Testis (tissue), 3 donors: ENCODE data around the gene NEK4. TPM values are rescaled to one million over a fixed set of nuclear protein-coding genes. Genes with fewer than 3 reads are reported as not detected.
"Not testable (repeated sequence)": the region's sequence is repeated elsewhere in the genome, so short reads cannot be mapped to it uniquely, and the experiment has no call there.

Source experiments
- DNase-seq: peaks from one replicate; pipeline ENCODE4 v3.0.0-alpha.2; 2019
- H3K27ac ChIP-seq, 2 donors: fragments of 200-600 bp; sonication (generic); one replicate each; pipeline ENCODE4 v1.5.1; 2019
- H3K27me3 ChIP-seq: fragments of 200-600 bp; sonication (generic); one replicate; pipeline ENCODE4 v1.5.1; 2019
- H3K36me3 ChIP-seq: fragments of 200-600 bp; sonication (generic); one replicate; pipeline ENCODE4 v1.5.1; 2017; ENCODE audit warnings: low read depth; ENCODE audit errors: missing control alignments
- H3K4me1 ChIP-seq: fragments of 200-600 bp; sonication (generic); one replicate; pipeline ENCODE4 v1.5.1; 2019
- H3K4me3 ChIP-seq, 2 donors: fragments of 200-600 bp; sonication (generic); one replicate each; pipeline ENCODE4 v1.5.1; 2017 to 2019
- H3K9me3 ChIP-seq: fragments of 200-600 bp; sonication (generic); one replicate; pipeline ENCODE4 v1.5.1; 2017
- POLR2A ChIP-seq: fragments of 450-650 bp; IDR thresholded peaks from one replicate; pipeline ENCODE4 v1.6.1; 2017; ENCODE audit warnings: antibody characterized with exemption, mild to moderate bottlenecking, moderate library complexity
- WGBS, 2 donors: methylation state at CpG; one replicate each; pipeline ENCODE4 v1.1.5; 2018; 5-methylcytosine and 5-hydroxymethylcytosine counted together
- intact Hi-C: fragments of 100-400 bp; cut with DNase I; formaldehyde crosslinking; loops from one replicate; pipeline ENCODE4 v1.15.1; 2023; ENCODE audit warnings: low total_unique reads
- polyA plus RNA-seq: library from polyadenylated mRNA; stranded (reverse); fragments of 350-450 nt; fragmentation: Illumina TruSeq; extraction: RNeasy Lipid Tissue Mini Kit (QIAGEN cat#74804); gene quantifications from one replicate; pipeline ENCODE4 v1.2.3, GENCODE V29; 2014; ENCODE audit warnings: low read depth, low replicate concordance; ENCODE audit not compliant: insufficient read depth
- total RNA-seq, 2 donors: library from RNA; depleted of rRNA; stranded (reverse); fragments of >200 nt; gene quantifications; one replicate each; pipeline ENCODE4 v1.2.3, GENCODE V29; 2016
- TF ChIP-seq, protein P1 (sequence below), 3 experiments: fragments of 450-650 bp in 2 of 3; fragments of 200-600 bp in 1 of 3; sonication (generic) in 1 of 3; IDR thresholded peaks; one replicate each; pipeline ENCODE4 v1.5.1; 2016 to 2019; ENCODE audit warnings: antibody characterized with exemption in 3 of 3, mild to moderate bottlenecking in 2 of 3, moderate library complexity in 1 of 3

NEK4 gene
- total and polyA plus RNA-seq, 3 donors from 2014 or later: 66.6 to 114 (median 70.2) TPM

DNA sequence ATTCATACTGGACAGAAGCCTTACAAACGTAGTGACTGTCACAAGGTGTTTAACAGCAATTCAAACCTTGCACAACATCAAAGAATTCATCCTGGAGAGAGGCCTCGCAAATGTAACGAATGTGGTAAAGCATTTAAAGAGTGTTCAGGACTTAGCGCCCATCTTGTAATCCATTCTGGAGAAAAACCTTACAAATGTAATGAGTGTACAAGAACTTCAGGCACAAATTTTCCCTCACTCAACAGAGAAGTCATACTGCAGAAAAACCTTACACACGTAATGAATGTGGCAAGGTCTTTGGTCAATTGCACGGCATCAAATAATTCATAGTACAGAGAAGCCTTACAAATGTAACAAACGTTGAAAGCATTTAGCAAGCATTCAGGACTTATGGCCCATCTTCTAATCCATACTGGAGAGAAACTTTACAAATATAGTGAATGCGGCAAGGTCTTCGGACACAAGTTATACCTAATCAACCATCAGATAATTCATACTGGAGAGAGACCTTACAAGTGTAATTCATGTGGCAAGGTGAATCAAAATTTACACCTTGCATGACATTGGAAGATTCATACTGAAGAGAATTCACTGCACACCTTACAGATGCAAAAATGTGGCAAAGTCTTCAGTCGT lies 37.4 kb downstream of the NEK4 start:
- no peaks in the 10 kb centered on the region for H3K9me3 ChIP-seq
- no peak for TF ChIP-seq POLR2A
- TF ChIP-seq, protein P1, sequence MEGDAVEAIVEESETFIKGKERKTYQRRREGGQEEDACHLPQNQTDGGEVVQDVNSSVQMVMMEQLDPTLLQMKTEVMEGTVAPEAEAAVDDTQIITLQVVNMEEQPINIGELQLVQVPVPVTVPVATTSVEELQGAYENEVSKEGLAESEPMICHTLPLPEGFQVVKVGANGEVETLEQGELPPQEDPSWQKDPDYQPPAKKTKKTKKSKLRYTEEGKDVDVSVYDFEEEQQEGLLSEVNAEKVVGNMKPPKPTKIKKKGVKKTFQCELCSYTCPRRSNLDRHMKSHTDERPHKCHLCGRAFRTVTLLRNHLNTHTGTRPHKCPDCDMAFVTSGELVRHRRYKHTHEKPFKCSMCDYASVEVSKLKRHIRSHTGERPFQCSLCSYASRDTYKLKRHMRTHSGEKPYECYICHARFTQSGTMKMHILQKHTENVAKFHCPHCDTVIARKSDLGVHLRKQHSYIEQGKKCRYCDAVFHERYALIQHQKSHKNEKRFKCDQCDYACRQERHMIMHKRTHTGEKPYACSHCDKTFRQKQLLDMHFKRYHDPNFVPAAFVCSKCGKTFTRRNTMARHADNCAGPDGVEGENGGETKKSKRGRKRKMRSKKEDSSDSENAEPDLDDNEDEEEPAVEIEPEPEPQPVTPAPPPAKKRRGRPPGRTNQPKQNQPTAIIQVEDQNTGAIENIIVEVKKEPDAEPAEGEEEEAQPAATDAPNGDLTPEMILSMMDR (IDR thresholded peaks at IDR 0.05): no peak
- intact Hi-C loops: no loop called here
- 85 to 93% methylated on average over 10 of the region's 10 CpGs for WGBS, 2 donors
- no peak overlapping the region for H3K27ac ChIP-seq
- no peak overlapping the region for H3K4me3 ChIP-seq
- H3K36me3 ChIP-seq: no peaks in the 10 kb centered on the region
- H3K4me1 ChIP-seq: no peaks in the 10 kb centered on the region
- DNase-seq: no peak
- H3K27me3 ChIP-seq: no peaks in the 10 kb centered on the region

DNA sequence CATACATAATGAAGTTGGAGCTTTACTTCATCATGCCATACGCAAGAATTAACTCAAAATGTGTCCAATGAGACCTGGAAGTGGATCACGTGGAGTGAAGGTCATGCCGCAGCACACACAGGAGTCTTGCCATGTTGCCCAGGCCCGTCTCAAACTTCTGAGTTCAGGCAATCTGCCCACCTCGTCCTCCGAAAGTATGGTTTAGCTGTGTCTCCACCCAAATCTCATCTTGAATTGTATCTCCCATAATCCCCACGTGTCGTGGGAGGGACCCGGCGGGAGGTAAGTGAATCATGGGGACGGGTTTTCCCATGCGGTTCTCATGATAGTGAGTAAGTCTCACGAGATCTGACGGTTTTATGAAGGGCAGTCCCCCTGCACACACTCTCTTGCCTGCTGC lies 39.1 kb downstream of the NEK4 start:
- DNase-seq: no peak
- H3K36me3 ChIP-seq: no peaks in the 10 kb centered on the region
- no peaks in the 10 kb centered on the region for H3K9me3 ChIP-seq
- TF ChIP-seq, protein P1 (IDR thresholded peaks at IDR 0.05): no peak
- TF ChIP-seq POLR2A: no peak
- WGBS, 2 donors: 90 to 95% methylated on average over 14 of the region's 14 CpGs
- H3K27me3 ChIP-seq: no peaks in the 10 kb centered on the region
- H3K27ac ChIP-seq: no peak overlapping the region
- H3K4me1 ChIP-seq: no peaks in the 10 kb centered on the region
- no peak overlapping the region for H3K4me3 ChIP-seq
- intact Hi-C loops: no loop called here

DNA sequence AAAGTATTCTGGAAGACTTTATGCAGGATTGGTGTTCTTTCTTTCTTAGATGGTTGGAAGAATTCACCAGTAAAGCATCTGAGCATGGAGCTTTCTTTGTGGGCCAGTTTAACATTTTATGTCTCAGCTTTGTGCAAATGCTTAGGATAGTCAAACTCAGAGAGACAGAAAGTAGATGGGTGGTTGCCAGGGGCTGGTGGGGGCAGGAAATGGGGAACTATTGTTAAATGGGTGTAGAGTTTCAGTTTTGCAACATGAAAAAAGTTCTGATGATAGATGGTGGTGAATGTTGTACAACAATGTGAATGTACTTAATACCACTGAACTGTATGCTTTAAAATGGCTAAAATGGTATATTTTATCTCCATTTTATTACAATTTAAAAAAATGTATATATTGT lies 40.1 kb downstream of the NEK4 start:
- Histone ChIP-seq H3K27ac (no peak overlapping the region), H3K4me3 (no peak overlapping the region), H3K36me3 (no peaks in the 10 kb centered on the region), H3K4me1 (no peaks in the 10 kb centered on the region), H3K27me3 (no peaks in the 10 kb centered on the region), H3K9me3 (no peaks in the 10 kb centered on the region)
- TF ChIP-seq, protein P1 (IDR thresholded peaks at IDR 0.05): no peak
- DNase-seq: no peak
- intact Hi-C loops: no loop called here

DNA sequence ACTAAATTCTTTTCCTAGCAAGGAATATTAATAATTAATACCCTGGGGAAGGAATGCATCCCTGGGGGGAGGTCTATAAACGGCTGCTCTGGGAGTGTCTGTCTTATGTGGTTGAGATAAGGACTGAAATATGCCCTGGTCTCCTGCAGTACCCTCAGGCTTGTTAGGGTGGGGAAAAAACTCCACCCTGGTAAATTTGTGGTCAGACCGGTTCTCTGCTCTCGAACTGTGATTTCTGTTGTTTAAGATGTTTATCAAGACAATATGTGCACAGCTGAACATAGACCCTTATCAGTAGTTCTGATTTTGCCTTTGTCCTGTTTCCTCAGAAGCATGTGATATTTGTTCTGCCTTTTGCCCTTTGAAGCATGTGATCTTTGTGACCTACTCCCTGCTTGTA lies 42.0 kb downstream of the NEK4 start:
- H3K9me3 ChIP-seq, H3K4me3 ChIP-seq, H3K27ac ChIP-seq, intact Hi-C loops, H3K4me1 ChIP-seq, DNase-seq, H3K27me3 ChIP-seq, H3K36me3 ChIP-seq: not testable (repeated sequence)
- WGBS, 2 donors: 67 to 89% methylated on average over 3 of the region's 3 CpGs

DNA sequence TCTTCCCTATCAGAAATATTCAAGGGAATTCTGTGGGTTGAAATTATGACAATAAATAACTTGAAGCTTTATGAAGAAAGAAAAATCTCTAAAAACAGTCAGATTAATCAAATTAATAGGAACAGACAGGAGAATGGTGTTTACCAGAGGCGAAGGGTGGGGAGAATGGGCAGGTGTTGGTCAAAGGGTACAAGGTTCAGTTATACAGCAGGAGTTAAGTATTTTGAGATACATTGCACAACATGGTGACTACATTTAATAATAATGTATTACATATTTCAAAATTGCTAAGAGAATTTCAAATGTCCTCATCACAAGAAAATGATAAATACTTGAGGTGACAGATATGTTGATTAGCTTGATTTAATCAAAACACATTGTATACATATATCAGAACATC lies 46.2 kb downstream of the NEK4 start:
- intact Hi-C loops: no loop called here
- Histone ChIP-seq H3K4me3 (no peak overlapping the region), H3K27me3 (no peaks in the 10 kb centered on the region), H3K9me3 (no peaks in the 10 kb centered on the region), H3K4me1 (no peaks in the 10 kb centered on the region), H3K36me3 (no peaks in the 10 kb centered on the region), H3K27ac (no peak overlapping the region)
- TF ChIP-seq, protein P1 (IDR thresholded peaks at IDR 0.05): no peak
- TF ChIP-seq POLR2A: no peak
- DNase-seq: no peak
- WGBS, 2 donors: 97 to 100% methylated on average over 1 of the region's 1 CpG
